Small intestine (tissue), 7 donors: ENCODE results near the gene HMGN4. TPM values are rescaled to one million over a fixed set of nuclear protein-coding genes. Genes with fewer than 3 reads are reported as not detected.
"Not testable (repeated sequence)": the region's sequence is repeated elsewhere in the genome, so short reads cannot be mapped to it uniquely, and the experiment has no call there.

ENCODE experiments used
- DNase-seq, 2 donors: peaks; one replicate each; pipeline versions ENCODE4 v3.0.0 to v3.0.0-alpha.2; 2013
- FAIRE-seq: peaks from 2 replicates; lab custom pipeline; 2012; peaks lifted over from hg19 to GRCh38; lab: Jason Lieb, UNC
- H3K27ac ChIP-seq, 3 donors: one replicate each; pipeline ENCODE4 v1.5.1; 2013; ENCODE audit warnings: low read length in 2 of 3, mild to moderate bottlenecking in 2 of 3, control low read depth in 1 of 3, inconsistent platforms in 1 of 3, low read depth in 1 of 3, moderate library complexity in 1 of 3
- H3K27me3 ChIP-seq, 3 donors: one replicate each; pipeline ENCODE4 v1.6.1; 2013; ENCODE audit warnings: low read length in 3 of 3, inconsistent platforms in 1 of 3; ENCODE audit not compliant: control insufficient read depth in 3 of 3, insufficient read depth in 3 of 3
- H3K36me3 ChIP-seq, 3 donors: one replicate each; pipeline ENCODE4 v1.6.1; 2013; ENCODE audit warnings: low read length in 3 of 3, inconsistent platforms in 1 of 3, low read depth in 1 of 3, mild to moderate bottlenecking in 1 of 3, moderate library complexity in 1 of 3; ENCODE audit not compliant: control insufficient read depth in 3 of 3, insufficient read depth in 2 of 3
- H3K4me1 ChIP-seq, 3 donors: one replicate each; pipeline ENCODE4 v1.6.1; 2013; ENCODE audit warnings: low read length in 2 of 3, inconsistent platforms in 1 of 3, low read depth in 1 of 3, mild to moderate bottlenecking in 1 of 3, moderate library complexity in 1 of 3; ENCODE audit not compliant: control insufficient read depth in 3 of 3, insufficient read depth in 2 of 3
- H3K4me3 ChIP-seq, 3 donors: one replicate each; pipeline ENCODE4 v1.5.1; 2013; ENCODE audit warnings: low read length in 3 of 3, control low read depth in 1 of 3, inconsistent platforms in 1 of 3, low read depth in 1 of 3, mild to moderate bottlenecking in 1 of 3, moderate library complexity in 1 of 3
- H3K9me3 ChIP-seq, 2 donors: one replicate each; pipeline ENCODE4 v1.6.1; 2013; ENCODE audit warnings: low read depth in 1 of 2, low read length in 1 of 2; ENCODE audit not compliant: control insufficient read depth in 2 of 2, insufficient read depth in 1 of 2
- WGBS, 3 donors: extraction: QIAGEN DNeasy Blood & Tissue Kit; methylation state at CpG; one replicate each; pipeline ENCODE4 v1.1.7; 2013; 5-methylcytosine and 5-hydroxymethylcytosine counted together
- polyA plus RNA-seq, 4 donors: library from polyadenylated mRNA; stranded (reverse) in 3 of 4; unstranded in 1 of 4; fragments of 200-250 nt in 3 of 4; fragments of 120-200 nt in 1 of 4; gene quantifications; one replicate each; pipeline versions ENCODE4 v1.2.1 to v1.2.3, GENCODE V29; 2013
- donor health status: healthy with polysubstance abuse.
- donor health status: control.
- donor health status: control.
- donor health status: Bipolar disorder and iron deficiency.
- donor health status: healthy.

The HMGN4 gene
- polyA plus RNA-seq, 4 donors, result 47.0 to 62.7 (median 59.4) TPM

- peaks cover 4 to 14% (median 6%) of the 10 kb centered on the region in 3 donors for H3K4me1 ChIP-seq
- FAIRE-seq, result no peak
- 0 to 1% (median 1%) methylated on average over 37 of the region's 37 CpGs for WGBS, 3 donors
Observed at GRCh38 chr6:26537160-26537845, 863 bp upstream of the HMGN4 start.

GRCh38 chr6:26538572-26538902, 371 bp downstream of the HMGN4 start:
- H3K27me3 ChIP-seq, result no peaks in the 10 kb centered on the region
- peaks cover 4 to 14% (median 6%) of the 10 kb centered on the region in 3 donors for H3K4me1 ChIP-seq
- peaks cover 0 to 3% (median 2%) of the 10 kb centered on the region in 3 donors for H3K36me3 ChIP-seq
- H3K9me3 ChIP-seq, result no peaks in the 10 kb centered on the region
- DNase-seq (peak in 1 of 2 donors; percentile 29), FAIRE-seq (no peak)
- H3K4me3 ChIP-seq, result peak overlapping the region; percentile 91 to 97 (median 93)
- WGBS, 3 donors, result 0 to 1% (median 1%) methylated on average over 15 of the region's 15 CpGs
- H3K27ac ChIP-seq, result peak overlapping the region; percentile 85 to 98 (median 95)

More at GRCh38 chr6:26537160-26537845, 863 bp upstream of the HMGN4 start:
- DNase-seq, result peak; percentile 90 to 96
- Histone ChIP-seq H3K9me3 (no peaks in the 10 kb centered on the region), H3K27ac (peak overlapping the region; percentile 85 to 98 (median 95)), H3K27me3 (no peaks in the 10 kb centered on the region), H3K36me3 (peaks cover 0 to 2% (median 0%) of the 10 kb centered on the region in 3 donors), H3K4me3 (peak overlapping the region; percentile 33 to 97 (median 91))

GRCh38 chr6:26539071-26539615, 977 bp downstream of the HMGN4 start:
- peaks cover 0 to 3% (median 2%) of the 10 kb centered on the region in 3 donors for H3K36me3 ChIP-seq
- peak overlapping the region; percentile 91 to 97 (median 93) for H3K4me3 ChIP-seq
- 67 to 69% (median 69%) methylated on average over 16 of the region's 16 CpGs for WGBS, 3 donors
- no peaks in the 10 kb centered on the region for H3K27me3 ChIP-seq
- peaks cover 4 to 14% (median 6%) of the 10 kb centered on the region in 3 donors for H3K4me1 ChIP-seq
- FAIRE-seq (no peak), DNase-seq (no peak)
- H3K9me3 ChIP-seq, result no peaks in the 10 kb centered on the region
- H3K27ac ChIP-seq, result peak overlapping the region in 2 of 3 donors; percentile 95 to 98

- H3K36me3 ChIP-seq, result peaks cover 3 to 7% (median 4%) of the 10 kb centered on the region in 3 donors
- FAIRE-seq, result no peak
- no peak overlapping the region for H3K27ac ChIP-seq
- H3K27me3 ChIP-seq, result no peaks in the 10 kb centered on the region
- DNase-seq, result no peak
- 67 to 83% (median 77%) methylated on average over 1 of the region's 1 CpG for WGBS, 3 donors
- no peaks in the 10 kb centered on the region for H3K9me3 ChIP-seq
- H3K4me1 ChIP-seq, result peaks cover 2 to 10% (median 6%) of the 10 kb centered on the region in 3 donors
- no peak overlapping the region for H3K4me3 ChIP-seq
Observed at GRCh38 chr6:26541579-26541978, 3.4 kb downstream of the HMGN4 start.

GRCh38 chr6:26543953-26544352, 5.8 kb downstream of the HMGN4 start:
- Histone ChIP-seq H3K9me3 (no peaks in the 10 kb centered on the region), H3K4me3 (no peak overlapping the region), H3K27ac (no peak overlapping the region), H3K36me3 (peaks cover 3 to 7% (median 4%) of the 10 kb centered on the region in 3 donors), H3K27me3 (no peaks in the 10 kb centered on the region), H3K4me1 (peaks cover 0 to 6% (median 4%) of the 10 kb centered on the region in 3 donors)
- FAIRE-seq (no peak), DNase-seq (peak; percentile 23 to 24)

GRCh38 chr6:26544473-26544872, 6.3 kb downstream of the HMGN4 start:
- Histone ChIP-seq H3K4me3 (no peak overlapping the region), H3K27me3 (no peaks in the 10 kb centered on the region), H3K36me3 (peaks cover 3 to 7% (median 4%) of the 10 kb centered on the region in 3 donors), H3K9me3 (no peaks in the 10 kb centered on the region), H3K4me1 (peaks cover 0 to 4% (median 0%) of the 10 kb centered on the region in 3 donors), H3K27ac (no peak overlapping the region)
- FAIRE-seq (no peak), DNase-seq (no peak)

GRCh38 chr6:26545627-26546026, 7.5 kb downstream of the HMGN4 start:
- H3K9me3 ChIP-seq, result no peaks in the 10 kb centered on the region
- no peak overlapping the region for H3K4me3 ChIP-seq
- peaks cover 3 to 7% (median 4%) of the 10 kb centered on the region in 3 donors for H3K36me3 ChIP-seq
- H3K4me1 ChIP-seq, result peaks cover 0 to 3% (median 0%) of the 10 kb centered on the region in 3 donors
- no peaks in the 10 kb centered on the region for H3K27me3 ChIP-seq
- FAIRE-seq, result no peak
- 85 to 97% (median 88%) methylated on average over 6 of the region's 6 CpGs for WGBS, 3 donors
- no peak for DNase-seq
- H3K27ac ChIP-seq, result no peak overlapping the region

- H3K27ac ChIP-seq, H3K9me3 ChIP-seq, H3K27me3 ChIP-seq, H3K36me3 ChIP-seq, FAIRE-seq, H3K4me3 ChIP-seq, H3K4me1 ChIP-seq, DNase-seq: not testable (repeated sequence)
- 93 to 96% (median 95%) methylated on average over 18 of the region's 18 CpGs for WGBS, 3 donors
Observed at GRCh38 chr6:26547363-26547762, 9.2 kb downstream of the HMGN4 start.
